ENCODE data around the gene DLX2.

- TF ChIP-seq CTCF (IDR thresholded peaks at IDR 0.05; ENCODE audit: poor library complexity, severe bottlenecking) (peak; percentile 61), EP300 (conservative IDR thresholded peaks at IDR 0.05; ENCODE audit: poor library complexity, severe bottlenecking) (no peak), EZH2 (IDR thresholded peaks at IDR 0.05; ENCODE audit: borderline replicate concordance, insufficient read depth, low read length, poor library complexity, severe bottlenecking) (no peak), MXI1 (conservative IDR thresholded peaks at IDR 0.05; ENCODE audit: poor library complexity, severe bottlenecking) (no peak), TAF1 (IDR thresholded peaks at IDR 0.05; ENCODE audit: low read depth) (no peak), POLR2AphosphoS5 (IDR thresholded peaks at IDR 0.05) (no peak), RAD21 (conservative IDR thresholded peaks at IDR 0.05) (peak; percentile 70)
Observed at GRCh38 chr2:172113617-172114016, 10.9 kb upstream of the DLX2 start.

Data from neural cell (in vitro differentiated cells).